Ureter (tissue), 1 donor: ENCODE measurements around the gene TBXAS1. TPM values are rescaled to one million over a fixed set of nuclear protein-coding genes. Genes with fewer than 3 reads are reported as not detected.
"Not testable (repeated sequence)": the region's sequence is repeated elsewhere in the genome, so short reads cannot be mapped to it uniquely, and the experiment has no call there.

Experiments used
- DNase-seq: peaks from one replicate; pipeline ENCODE4 v3.0.0-alpha.2; 2020; ENCODE audit warnings: low spot score
- total RNA-seq: library from RNA; stranded (reverse); gene quantifications from one replicate; pipeline ENCODE4 v1.2.4, GENCODE V29; 2023
- donor health status: DM: yes; HTN: yes; CAD: no.

The TBXAS1 gene
- total RNA-seq, 1 donor from 2014 or later, result 13.0 TPM

DNA sequence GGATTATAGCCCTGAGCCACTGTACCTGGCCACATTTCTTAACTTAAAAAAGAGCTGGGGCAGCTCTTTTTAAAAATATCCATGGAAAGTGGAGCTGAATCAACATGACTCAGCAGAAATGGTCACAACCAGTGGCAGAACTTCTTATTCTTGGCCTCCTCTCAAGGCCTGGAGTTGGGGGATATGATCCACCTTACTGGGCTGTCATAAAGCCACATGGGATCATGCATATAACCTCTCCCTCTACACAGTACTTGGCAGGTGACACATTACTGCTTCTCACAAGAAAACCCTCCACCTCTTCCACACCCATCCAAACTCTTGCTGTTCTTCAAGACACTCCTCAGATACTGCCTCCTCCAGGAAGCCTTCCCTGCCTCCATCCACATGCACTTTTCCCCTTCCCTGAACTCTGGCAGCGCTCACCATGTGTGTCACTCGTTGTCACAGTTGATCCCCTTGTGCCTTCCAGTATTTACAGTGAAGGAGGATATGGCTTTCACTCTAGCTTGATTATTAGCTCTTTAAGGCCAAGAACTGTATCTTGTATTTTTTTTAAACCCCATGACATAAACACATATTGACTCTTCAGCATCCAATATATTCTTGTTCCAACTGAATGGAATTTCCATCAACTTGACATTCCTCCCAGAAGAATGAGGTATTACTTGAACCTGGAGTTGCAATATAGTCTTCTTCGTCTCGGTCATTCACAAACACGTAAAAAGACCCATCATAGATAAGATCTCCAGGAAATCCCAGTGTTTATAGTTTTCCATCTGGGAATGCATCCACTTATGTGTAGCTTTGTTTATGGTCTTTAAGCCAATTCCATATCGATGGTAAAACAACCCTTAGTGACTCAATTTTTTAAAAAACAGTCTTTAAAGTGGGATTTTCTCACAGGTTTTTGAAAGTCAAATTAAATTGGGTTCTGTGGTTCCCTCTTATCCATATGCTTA is 85.5 kb downstream of the TBXAS1 start:
- DNase-seq, result no peak

DNA sequence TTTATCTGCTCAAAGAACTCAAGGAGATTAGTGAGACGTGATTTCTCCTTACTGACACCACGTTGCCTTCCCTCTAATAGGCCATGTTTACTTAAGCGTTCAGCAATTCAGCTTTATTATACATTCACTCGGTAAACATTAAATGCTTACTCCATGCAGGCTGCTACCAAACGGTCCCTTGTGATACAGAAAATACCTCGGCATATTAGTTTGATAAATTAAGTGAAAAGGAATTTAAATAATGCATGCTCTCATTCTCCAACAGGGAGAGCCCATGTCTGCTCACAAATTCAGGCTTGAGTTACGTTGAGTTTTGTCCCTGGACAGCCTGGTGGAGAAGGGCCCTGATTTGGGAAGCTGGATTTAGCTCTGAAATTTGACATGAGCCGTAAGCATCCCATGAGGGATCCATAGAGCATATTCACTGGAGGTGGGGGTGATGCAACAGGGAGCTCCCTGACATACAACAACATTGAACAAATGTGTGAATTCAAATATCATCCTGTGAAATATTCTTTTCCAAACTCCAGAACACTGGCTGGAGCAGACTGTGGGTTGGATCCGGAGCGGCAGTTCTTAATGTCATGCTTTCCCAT is 86.3 kb downstream of the TBXAS1 start:
- no peak for DNase-seq

DNA sequence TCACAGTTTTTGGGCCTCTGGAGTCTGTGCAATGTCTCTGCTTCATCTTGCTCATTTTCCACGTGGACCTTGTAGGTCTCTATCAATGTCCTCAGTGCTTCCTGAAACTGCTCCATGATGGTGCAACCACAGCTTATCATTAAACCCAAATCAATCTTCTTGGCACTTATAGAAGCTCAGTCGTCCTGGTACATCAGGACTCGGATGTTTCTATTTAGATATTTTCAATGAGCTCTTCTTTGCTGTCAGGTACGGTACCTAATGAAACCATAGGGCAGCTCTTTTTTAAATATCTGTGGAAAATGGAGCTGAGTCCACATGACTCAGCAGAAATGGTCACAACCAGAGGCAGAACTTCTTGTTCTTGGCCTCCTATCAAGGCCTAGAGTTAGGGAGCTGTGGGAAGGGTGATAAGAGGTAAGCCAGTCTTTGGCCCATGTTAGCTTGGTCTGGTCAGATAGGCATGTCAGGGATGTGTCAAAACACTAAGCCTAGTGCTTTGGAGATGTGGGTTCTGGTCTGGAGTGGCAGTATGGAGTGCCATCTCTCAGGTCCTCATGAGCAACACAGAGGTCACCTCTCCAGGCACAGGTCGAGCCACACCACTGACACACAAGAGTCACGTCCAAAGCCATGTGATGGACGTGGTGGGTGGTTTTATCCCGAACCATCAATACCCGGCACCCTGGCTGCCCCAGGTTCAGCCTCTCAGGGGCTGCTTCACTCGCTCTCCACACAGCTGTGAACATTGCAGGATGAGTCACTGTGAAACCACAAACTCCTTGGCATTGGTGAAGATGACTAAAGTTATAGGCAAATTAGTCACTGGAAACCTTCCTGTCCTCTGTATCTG is 87.0 kb downstream of the TBXAS1 start:
- DNase-seq, result peak; percentile 57

DNA sequence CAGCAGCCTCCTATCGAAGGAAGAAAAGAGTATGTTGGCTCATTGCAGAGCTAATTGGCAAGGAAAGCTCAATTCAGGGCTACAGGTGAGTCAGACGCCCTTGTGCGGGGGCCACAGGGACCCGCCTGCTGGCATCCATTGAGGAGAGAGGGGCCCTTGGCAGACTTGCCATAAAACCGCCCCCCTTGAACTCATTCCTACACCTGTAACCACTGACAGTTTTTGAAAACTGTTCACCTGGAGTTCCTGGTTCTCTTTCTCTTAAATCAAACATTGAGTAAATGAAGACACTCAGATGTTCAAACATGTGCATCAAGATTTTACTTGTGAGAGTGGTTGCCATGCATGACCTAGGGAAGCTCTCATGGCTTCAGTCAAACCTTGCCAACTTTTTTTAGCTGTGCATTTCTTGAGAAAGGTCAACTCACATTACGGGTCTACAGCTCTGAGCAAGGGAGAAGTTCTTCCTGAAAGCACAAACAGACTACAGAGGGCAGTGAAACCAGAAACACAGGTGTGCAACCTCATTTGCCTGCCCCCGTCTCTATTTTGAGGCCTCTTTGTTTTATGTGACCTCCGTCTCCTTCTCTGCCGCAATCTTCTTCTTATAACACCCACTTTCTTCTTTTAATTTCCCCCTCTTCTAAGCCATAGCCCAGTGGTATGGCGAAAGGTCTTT is 87.8 kb downstream of the TBXAS1 start:
- DNase-seq, result no peak

DNA sequence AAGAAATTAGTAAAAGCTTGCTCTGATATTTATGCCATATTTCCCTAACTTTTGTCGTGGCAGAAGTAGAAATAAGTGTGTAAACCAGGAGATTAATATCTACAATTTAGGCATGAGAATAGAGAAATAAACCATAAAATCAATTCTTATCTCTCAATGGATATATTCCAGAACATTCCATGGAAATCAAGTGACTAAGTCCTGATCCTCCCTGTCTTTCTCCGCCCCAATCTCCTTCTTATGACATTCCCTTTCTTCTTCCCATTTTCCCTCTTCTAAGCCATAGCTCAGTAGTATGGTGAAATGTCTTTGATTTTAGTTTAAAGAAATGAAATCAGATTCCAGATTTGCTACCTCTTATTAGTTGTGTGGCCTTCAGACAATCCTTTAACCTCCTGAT is 88.8 kb downstream of the TBXAS1 start:
- DNase-seq, result no peak

DNA sequence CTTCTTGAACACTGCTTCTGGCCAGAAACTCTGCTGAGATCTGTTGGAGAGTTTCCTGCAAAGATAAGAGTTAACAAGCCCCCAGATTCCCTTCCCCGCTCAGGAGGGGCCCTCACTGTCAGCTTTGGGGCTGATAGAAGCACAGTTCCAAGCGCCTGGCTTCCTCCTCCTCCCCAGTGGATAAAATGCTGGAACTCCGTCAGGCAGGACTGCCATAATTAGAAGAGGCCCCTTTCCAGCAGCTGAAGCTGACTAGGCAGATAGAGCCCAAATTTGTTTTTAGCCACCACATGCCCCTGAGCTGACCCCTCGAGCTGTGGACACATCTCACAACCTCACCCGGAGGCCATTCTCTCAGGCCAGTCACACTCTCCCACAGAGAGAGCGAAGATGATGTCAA is 89.4 kb downstream of the TBXAS1 start:
- no peak for DNase-seq

DNA sequence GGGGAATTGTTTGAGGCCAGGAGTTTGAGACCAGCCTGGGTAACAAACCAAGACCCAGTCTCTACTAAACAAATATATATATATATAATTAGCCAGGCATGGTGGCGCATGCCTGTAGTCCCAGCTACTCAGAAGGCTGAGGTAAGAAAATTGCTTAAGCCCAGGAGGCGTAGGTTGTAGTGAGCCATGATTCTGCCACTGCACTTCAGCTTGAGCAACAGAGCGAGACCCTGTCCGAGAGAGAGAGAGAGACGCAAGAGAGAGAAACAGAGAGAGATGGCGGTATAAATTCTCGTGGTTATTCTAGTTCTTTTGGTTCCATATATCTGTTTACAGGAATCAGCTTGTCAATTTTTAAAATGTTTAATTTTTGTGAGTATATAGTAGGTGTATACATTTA is 94.0 kb downstream of the TBXAS1 start:
- no peak for DNase-seq

DNA sequence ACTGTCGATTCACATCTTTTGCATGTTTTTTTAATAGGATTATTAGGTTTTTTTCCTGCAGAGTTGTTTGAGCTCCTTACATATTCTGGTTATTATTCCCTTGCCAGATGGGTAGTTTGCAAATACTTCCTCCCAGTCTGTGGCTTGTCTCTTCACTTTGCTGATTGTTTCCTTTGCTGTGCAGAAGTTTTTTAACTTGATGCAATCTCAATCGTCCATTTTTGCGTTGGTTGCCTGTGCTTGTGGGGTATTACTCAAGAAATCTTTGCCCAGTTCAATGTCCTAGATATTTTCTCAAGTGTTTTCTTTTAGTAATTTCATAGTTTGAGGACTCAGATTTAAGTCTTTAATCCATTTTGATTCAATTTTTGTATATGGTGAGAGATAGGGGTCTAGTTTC is 95.4 kb downstream of the TBXAS1 start:
- DNase-seq, result no peak

DNA sequence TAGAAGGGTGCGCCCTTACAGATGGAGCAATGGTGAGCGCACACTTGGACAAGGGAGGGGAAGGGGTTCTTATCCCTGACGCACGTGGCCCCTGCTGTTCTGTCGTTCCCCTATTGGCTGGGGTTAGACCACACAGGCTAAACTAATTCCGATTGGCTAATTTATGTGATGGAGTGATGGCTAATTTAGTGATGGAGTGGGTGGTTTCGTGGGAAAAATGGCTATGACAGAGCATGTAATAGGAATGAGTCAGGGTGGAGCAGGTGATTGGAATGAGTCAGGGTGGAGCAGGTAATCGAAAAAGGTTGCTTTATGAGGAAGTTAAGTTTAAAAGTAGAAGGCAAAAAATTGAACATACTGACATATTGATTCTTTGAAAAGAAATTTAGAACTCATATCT is 100.2 kb downstream of the TBXAS1 start:
- not testable (repeated sequence) for DNase-seq

DNA sequence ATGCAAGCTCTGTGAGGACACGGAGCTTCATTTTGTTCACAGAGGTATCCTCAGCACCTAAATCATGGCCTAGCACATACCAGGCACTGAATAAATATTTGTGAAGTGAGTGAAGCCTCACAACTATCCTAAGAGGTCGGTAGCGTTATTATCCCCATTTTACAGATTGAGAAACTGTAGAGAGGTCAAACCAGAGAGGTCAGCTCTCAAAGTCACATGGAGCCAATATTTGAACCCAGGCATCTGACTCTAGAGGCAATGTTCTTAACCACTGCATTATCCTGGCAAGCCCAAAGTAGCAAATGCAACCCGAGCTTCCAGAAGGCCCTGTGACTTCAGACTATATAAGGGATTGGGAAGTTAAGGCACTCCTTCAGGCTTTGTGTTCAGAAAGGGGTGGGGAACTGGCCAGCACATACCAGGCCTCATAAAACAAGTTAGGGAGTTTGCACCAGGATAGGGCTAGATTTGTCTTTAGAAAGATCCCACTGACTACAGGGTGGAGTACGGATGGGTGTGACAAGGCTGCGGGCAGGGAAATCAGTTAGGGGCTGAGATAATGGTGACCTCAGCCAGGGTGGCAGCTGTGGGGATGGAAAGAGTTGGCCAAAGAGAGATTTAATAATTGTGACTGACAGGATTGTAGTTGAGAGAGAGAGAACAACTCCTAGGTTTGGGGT is 101.4 kb downstream of the TBXAS1 start:
- no peak for DNase-seq

DNA sequence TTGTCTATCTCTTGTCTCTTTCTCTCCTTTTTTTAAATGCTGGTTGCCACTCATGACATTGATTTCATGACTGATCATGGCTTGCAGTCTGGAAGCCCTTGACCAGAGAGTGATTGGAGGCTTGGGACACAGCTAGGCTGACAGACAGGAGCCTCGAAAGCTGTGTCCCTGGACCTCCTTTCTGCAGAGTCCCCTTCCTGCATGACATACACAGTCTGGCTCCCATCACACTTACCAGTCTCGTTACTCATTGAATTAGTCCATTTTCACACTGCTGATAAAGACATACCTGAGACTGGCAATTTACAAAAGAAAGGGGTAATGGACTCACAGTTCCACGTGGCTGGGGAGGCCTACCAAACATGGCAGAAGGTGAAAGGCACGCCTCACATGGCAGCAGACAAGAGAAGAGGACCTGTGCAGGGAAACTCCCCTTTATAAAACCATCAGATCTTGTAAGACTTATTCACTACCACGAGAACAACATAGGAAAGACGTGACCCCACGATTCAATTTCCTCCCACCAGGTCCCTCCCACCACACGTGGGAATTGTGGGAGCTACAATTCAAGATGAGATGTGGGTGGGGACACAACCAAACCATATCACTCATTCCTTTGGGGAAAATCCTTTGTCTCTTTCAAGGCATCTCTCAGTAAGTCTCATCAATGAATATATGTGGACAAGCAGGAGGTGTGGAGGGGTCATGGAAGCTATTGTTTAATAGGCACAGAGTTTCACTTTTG is 102.3 kb downstream of the TBXAS1 start:
- no peak for DNase-seq

DNA sequence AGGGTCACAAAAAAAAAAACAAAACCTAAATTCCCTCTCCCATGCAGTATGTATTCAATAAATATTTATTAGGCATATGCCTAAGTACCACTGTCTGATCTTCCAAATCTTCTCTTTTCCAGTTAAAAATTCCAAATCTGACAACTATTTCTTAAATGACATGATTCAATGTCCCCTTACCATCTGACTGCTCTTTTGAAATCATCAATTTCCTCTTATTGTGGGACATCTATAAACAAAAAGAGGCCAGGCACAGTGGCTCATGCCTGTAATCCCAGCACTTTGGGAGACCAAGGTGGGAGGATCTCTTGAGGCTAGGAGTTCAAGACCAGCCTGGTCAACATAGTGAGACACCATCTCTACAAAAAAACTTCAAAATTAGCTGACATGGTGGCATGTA is 103.5 kb downstream of the TBXAS1 start:
- no peak for DNase-seq

DNA sequence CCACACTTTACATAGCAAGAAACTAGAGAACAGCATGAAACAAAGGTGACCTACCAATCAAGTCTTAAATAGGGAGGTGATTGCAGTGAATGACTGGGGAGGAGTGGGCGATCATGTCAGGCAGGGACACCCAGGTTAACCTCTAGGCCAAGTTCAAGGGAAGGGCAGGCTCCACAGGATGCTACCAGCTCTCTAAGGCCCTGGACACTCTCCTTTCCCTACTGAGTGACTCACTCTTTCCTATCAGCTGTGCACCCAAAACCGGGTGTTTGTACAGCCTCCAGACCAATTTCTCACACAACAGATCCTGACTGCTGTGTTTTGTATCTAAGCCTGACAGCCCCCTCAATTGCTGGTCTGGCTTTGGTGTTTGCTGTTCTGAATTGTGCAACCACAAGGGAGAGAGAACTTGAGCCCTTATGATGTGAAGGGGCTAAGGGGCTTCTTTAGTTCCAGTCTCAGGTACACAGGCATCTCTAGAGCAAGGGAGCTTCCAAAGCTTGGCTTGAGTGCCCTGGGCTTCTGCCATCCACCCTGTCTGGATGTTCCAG is 107.8 kb downstream of the TBXAS1 start:
- DNase-seq, result no peak

DNA sequence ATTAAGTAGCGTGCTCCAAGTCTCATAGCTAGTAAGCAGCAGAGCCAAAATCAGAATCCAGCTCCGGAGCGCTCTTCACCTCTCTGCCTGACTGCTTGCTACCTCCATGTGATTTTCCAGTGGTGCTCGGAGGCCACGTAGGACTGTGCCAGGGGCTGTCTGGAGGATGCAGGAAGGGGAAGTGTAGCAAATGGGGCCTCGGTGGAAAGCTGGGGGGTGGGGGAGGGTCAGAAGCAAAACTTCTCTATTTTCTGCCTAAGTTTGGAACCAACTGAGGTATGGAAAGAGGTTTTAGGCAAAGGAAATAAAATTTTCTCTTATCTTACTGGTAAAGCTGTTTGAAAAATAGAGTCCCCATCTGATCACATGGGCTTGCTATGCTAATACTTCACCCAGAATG is 108.7 kb downstream of the TBXAS1 start:
- DNase-seq, result no peak

DNA sequence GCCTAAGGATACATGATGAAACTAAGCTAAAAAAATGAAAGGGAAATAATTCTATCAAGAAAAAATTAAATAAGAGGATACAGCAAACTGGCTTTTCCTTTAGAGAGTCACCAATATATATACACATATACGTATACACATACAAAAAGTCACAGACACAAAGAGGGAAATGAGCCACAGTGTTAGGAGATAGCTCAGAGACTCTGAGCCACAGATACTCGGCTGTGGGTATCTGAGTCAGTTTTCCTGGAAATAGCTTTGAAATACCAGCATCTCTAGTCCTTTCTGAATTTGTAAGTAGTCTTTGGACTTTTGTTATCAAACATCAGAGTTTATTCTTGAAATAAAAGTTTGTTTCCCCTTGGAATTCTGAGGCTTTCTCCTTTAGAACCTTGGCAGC is 111.8 kb downstream of the TBXAS1 start:
- DNase-seq, result no peak

DNA sequence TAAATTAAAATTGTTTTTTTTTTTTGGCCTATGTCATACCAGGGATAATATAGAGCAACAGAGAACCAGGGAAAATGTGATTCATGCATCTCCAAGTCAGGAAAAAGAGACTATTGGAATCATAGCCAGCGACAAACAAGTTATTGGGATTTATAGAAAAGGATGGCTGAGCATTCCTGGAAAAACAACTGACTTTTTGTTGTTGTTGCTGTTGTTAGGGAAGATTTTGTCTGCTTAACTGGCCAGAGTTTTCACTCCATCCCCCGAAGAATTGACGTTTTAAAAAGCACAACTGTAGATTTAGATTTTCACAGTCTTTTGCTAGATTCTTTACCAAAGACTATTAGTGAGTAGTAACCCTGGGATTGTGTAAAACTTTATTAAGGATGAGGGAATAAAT is 112.4 kb downstream of the TBXAS1 start:
- no peak for DNase-seq

DNA sequence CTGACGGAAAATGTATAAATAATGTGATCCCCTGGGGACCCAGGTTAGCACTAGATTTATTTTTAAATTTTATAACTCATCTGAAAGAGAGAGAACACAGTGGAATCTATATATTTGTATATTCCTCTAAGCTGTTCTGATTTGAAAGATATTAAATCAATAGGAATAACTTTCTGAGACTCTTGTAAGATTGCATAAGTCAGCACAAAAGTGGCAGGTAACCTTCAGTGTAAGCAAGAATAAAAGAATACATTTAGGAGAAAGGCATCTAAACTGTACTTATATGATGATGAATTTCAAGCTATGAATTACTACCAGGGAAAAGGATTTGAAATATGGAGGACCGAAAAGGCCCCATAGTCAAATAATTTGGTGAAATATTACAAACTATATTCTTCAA is 112.8 kb downstream of the TBXAS1 start:
- DNase-seq, result no peak

DNA sequence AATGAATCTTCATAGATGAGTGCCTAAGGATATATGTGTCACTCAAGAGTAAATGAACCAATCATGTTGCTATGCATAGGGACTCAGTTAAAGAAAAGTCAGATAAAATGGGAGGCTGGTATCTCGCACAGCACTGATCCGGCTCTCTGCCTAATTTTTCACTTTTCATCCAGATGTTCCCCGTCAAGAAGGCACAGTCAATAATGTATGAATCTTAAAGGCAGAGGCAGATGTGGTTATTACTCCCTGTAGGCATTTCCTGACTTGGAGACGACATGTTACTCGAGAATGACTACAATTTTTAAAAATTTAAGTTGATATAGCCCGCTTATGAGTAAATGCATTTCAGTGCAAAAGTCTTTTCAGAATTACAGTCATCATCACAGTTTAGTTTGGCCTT is 113.6 kb downstream of the TBXAS1 start:
- no peak for DNase-seq

DNA sequence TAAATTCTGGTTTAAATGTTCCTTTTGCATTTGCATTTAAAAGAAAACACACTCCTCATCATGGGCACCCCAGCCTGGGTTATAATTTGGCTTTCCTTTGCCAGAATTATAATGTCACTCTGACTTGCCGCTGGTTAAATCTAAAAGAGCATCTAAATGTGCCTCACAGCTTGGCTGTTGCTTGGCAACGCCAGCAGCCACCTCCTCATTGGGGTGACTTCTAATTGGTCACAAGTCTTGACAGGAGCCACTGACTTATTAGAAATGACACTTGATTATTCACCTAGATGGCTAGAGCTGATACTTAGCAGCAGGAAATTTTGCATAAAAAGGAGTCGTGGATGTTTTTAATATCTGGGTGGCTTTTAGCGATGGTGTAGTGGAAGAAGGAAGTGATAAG is 114.3 kb downstream of the TBXAS1 start:
- DNase-seq, result no peak

DNA sequence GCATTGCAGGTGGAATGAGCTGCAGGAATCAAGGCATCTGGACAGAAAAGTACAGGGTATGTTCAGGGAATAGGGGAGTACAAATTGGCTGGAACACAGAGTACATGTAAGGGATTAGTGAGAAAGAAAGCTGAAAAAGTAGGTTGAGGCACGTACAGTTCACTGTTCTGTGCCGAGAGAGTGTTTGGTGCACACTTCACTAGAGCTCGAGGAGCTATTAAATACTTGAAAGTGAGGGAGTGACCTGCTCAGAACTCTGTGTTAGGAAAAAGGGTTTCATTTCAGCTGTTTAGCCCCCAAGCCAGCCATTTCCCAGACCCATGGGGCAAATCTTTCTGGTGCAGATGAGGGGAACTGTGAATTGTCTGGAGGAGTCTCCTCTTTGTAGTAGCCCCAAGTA is 115.2 kb downstream of the TBXAS1 start:
- DNase-seq, result no peak
